ENCODE measurements around the gene POMT1. TPM values are rescaled to one million over a fixed set of nuclear protein-coding genes. Genes with fewer than 3 reads are reported as not detected.

POMT1 gene
- total RNA-seq, 1 experiment from 2014 or later = 34.1 TPM

DNA sequence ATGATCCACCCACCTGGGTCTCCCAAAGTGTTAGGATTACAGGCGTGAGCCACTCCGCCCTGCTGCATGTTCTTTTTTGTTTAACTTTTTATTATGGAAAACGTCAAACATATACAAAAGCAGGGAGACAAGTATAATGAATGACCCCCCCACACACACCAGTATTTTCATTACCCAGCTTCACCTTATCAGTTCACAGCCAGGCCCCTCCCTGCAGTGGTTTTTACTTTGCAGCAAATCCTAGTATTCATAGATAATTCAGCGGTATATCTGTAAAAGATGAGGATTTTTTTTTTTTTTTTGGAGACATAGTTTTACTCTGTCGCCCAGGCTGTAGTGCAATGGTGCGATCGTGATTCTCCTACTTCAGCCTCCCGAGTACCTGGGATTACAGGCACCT is 2.3 kb downstream of the POMT1 start:
- no peak overlapping the region for H3K14ac ChIP-seq (ENCODE audit: insufficient read depth, low read length)
- H2AK5ac ChIP-seq (ENCODE audit: insufficient read length, low read length) = no peak overlapping the region
- H4K5ac ChIP-seq (ENCODE audit: insufficient read length, low read depth, low read length) = no peak overlapping the region
- no peak overlapping the region for H4K8ac ChIP-seq (replicated peaks; ENCODE audit: insufficient read length, low read depth, low read length)
- no peaks in the 10 kb centered on the region for H3K79me1 ChIP-seq (ENCODE audit: insufficient read depth, low read depth, low read length, poor library complexity, severe bottlenecking)
- H3K23ac ChIP-seq (ENCODE audit: insufficient read length, low read depth, low read length) = no peak overlapping the region
- H3K4ac ChIP-seq (ENCODE audit: low read depth, low read length) = no peak overlapping the region
- no peak overlapping the region for H3K27ac ChIP-seq (ENCODE audit: insufficient read length, low read depth, low read length)
- no peaks in the 10 kb centered on the region for H3K9me3 ChIP-seq (ENCODE audit: control insufficient read depth, low read depth, low read length)
- H2BK5ac ChIP-seq (ENCODE audit: insufficient read length, low read length) = no peak overlapping the region
- H3K4me2 ChIP-seq (ENCODE audit: insufficient read depth, insufficient read length, low read length) = no peak overlapping the region
- H4K91ac ChIP-seq (ENCODE audit: insufficient read length, low read depth, low read length) = no peak overlapping the region
- Mint-ChIP-seq H3K27ac (no peak overlapping the region; a peak in 2 of 7 replicates), H3K4me3 (no peak overlapping the region; a peak in 2 of 5 replicates), H3K9me3 (no peaks in the 10 kb centered on the region), H3K27me3 (ENCODE audit: low read depth) (peaks cover 7% of the 10 kb centered on the region), H3K4me1 (peaks cover 34 to 50% of the 10 kb centered on the region in 2 experiments), H3K36me3 (ENCODE audit: insufficient read depth in 1 of 3, low read depth in 3 of 3) (peaks cover 8 to 44% (median 42%) of the 10 kb centered on the region in 3 experiments; a peak in 6 of 7 replicates)
- WGBS (ENCODE audit: extremely low coverage, insufficient read length, low lambda C conversion rate) = no CpG with 5 or more reads among the region's 8 CpGs
- H3K9ac ChIP-seq (ENCODE audit: extremely low read depth, insufficient read length, low read length) = no peak overlapping the region
- no peak for DNase-seq
- no peaks in the 10 kb centered on the region for H3K4me1 ChIP-seq (ENCODE audit: insufficient read depth, low read length)
- no peak overlapping the region for H3T11ph ChIP-seq (ENCODE audit: low read length)
- no peak overlapping the region for H3K18ac ChIP-seq (ENCODE audit: insufficient read length, low read depth, low read length)
- peaks cover 9% of the 10 kb centered on the region for H3K23me2 ChIP-seq (ENCODE audit: insufficient read length, low read depth, low read length, poor library complexity, severe bottlenecking)
- H2BK120ac ChIP-seq (ENCODE audit: low read depth, low read length, poor library complexity, severe bottlenecking) = no peak overlapping the region
- no peak overlapping the region for H3K56ac ChIP-seq (ENCODE audit: insufficient read length, low read depth, low read length)
- TF ChIP-seq, protein P1, sequence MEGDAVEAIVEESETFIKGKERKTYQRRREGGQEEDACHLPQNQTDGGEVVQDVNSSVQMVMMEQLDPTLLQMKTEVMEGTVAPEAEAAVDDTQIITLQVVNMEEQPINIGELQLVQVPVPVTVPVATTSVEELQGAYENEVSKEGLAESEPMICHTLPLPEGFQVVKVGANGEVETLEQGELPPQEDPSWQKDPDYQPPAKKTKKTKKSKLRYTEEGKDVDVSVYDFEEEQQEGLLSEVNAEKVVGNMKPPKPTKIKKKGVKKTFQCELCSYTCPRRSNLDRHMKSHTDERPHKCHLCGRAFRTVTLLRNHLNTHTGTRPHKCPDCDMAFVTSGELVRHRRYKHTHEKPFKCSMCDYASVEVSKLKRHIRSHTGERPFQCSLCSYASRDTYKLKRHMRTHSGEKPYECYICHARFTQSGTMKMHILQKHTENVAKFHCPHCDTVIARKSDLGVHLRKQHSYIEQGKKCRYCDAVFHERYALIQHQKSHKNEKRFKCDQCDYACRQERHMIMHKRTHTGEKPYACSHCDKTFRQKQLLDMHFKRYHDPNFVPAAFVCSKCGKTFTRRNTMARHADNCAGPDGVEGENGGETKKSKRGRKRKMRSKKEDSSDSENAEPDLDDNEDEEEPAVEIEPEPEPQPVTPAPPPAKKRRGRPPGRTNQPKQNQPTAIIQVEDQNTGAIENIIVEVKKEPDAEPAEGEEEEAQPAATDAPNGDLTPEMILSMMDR (conservative IDR thresholded peaks at IDR 0.05) = no peak
- H3K27me3 ChIP-seq (ENCODE audit: insufficient read depth, low read length) = no peaks in the 10 kb centered on the region
- H2BK15ac ChIP-seq (ENCODE audit: low read depth, low read length) = no peak overlapping the region
- H4K20me1 ChIP-seq (ENCODE audit: control insufficient read depth, insufficient read depth, insufficient read length) = peaks cover 2% of the 10 kb centered on the region
- H2AFZ ChIP-seq (ENCODE audit: low read length) = no peak overlapping the region
- H3K79me2 ChIP-seq (ENCODE audit: insufficient read depth, low read length) = no peaks in the 10 kb centered on the region
- no peak overlapping the region for H2BK12ac ChIP-seq (ENCODE audit: insufficient read length, low read depth, low read length)
- H2BK20ac ChIP-seq (ENCODE audit: low read depth, low read length, poor library complexity, severe bottlenecking) = no peak overlapping the region

Data from H9 (cell line).